ENCODE data around the gene DNAJB2.

The DNAJB2 gene

GRCh38 chr2:219272356-219272755, 6.8 kb upstream of the DNAJB2 start:
- no peak for DNase-seq (ENCODE audit: low read depth)
- no peak overlapping the region for H3K4me3 ChIP-seq (ENCODE audit: low read length)

GRCh38 chr2:219272995-219273394, 6.2 kb upstream of the DNAJB2 start:
- H3K4me3 ChIP-seq (ENCODE audit: low read length) = no peak overlapping the region
- no peak for DNase-seq (ENCODE audit: low read depth)
- no peak for TF ChIP-seq CTCF (conservative IDR thresholded peaks at IDR 0.05; ENCODE audit: low read depth, low read length)

More at GRCh38 chr2:219272356-219272755, 6.8 kb upstream of the DNAJB2 start:
- TF ChIP-seq CTCF (conservative IDR thresholded peaks at IDR 0.05; ENCODE audit: low read depth, low read length) = no peak

DNA sequence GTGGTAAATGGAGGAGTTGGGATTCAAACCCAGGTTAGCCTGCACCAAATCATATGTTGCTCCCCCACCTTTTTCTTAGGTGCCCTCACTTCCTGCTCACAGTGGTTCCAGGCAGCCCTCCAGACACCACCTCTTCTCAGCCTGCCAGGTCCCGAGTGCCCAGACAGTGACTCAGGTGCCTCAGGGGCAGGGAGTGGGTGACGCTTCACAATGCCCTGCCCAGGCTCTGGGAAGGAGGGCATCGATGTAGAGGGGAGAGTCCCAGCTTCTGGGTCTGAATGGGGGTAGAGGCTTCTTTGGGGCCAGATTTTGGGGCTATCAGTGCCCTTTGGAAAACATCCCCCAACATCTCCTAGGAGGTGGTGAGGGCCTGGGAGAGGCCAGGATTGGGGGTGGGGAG, 5.2 kb upstream of the DNAJB2 start:
- no peak for DNase-seq (ENCODE audit: low read depth)
- no peak for TF ChIP-seq CTCF (conservative IDR thresholded peaks at IDR 0.05; ENCODE audit: low read depth, low read length)
- H3K4me3 ChIP-seq (ENCODE audit: low read length) = no peak overlapping the region

- no peak for DNase-seq (ENCODE audit: low read depth)
- TF ChIP-seq CTCF (conservative IDR thresholded peaks at IDR 0.05; ENCODE audit: low read depth, low read length) = no peak
- no peak overlapping the region for H3K4me3 ChIP-seq (ENCODE audit: low read length)
These were observed 4.7 kb upstream of the DNAJB2 start for GRCh38 chr2:219274361-219274921.

- TF ChIP-seq CTCF (conservative IDR thresholded peaks at IDR 0.05; ENCODE audit: low read depth, low read length) = peak; percentile 96
- no peak for DNase-seq (ENCODE audit: low read depth)
- no peak overlapping the region for H3K4me3 ChIP-seq (ENCODE audit: low read length)
These were observed 1.2 kb upstream of the DNAJB2 start for GRCh38 chr2:219277703-219278654.

DNA sequence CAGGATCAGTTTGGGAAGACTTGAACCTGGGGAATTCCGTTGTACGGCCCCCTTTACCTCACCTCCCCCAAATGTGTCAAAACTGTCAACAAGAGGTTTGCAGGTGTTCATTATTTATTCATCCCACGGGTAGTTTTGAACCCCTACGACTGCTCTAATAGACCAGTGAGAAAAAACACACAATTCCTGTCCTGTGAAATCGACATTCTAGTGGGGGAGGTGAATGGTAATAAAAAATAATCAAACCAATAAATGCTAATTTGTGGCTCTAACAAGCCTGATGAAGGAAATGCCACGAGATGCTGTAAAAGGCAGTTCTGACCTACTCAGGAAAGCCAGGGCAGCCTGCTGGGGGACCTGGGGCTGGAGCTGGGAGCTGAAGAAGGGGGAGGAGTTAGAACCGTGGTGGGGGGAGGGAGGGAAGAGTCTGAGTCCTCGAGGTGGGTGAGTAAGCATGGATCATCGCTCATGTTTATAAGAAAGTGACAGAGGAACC, 463 bp upstream of the DNAJB2 start:
- no peak for DNase-seq (ENCODE audit: low read depth)
- TF ChIP-seq CTCF (conservative IDR thresholded peaks at IDR 0.05; ENCODE audit: low read depth, low read length) = no peak
- peak overlapping the region; percentile 55 for H3K4me3 ChIP-seq (ENCODE audit: low read length)
